CD4-positive, alpha-beta T cell treated with Interleukin-4 for 4 hours (primary cell): Measurements from ENCODE around the gene ORC5.

ENCODE experiments used
- DNase-seq: peaks from one replicate; pipeline ENCODE4 v3.0.0-alpha.2; 2020

ORC5 gene

GRCh38 chr7:104124469-104124868, 83.3 kb downstream of the ORC5 start:
- DNase-seq = no peak

GRCh38 chr7:104123786-104124185, 84.0 kb downstream of the ORC5 start:
- no peak for DNase-seq

GRCh38 chr7:104113788-104114187, 94.0 kb downstream of the ORC5 start:
- no peak for DNase-seq

DNA sequence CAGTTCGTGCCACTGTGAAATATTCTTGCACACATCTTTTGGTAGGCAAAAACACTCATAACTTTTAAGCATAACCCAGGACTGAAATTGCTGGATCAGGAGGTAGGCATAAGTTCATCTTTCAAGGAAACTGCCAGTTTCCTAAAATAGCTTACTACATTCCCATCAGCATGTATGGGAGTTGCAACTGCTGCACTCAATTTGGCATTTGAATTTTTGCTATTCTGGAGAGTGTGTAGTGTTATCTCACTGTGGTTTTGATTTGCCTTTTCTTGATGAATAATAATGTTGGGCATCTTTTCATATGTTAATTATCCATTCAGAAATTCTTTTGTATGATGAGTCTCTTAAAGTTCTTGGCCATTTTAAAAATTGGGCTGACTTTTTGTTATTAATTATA, 95.2 kb downstream of the ORC5 start:
- DNase-seq = no peak

GRCh38 chr7:104111271-104111670, 96.5 kb downstream of the ORC5 start:
- no peak for DNase-seq

DNA sequence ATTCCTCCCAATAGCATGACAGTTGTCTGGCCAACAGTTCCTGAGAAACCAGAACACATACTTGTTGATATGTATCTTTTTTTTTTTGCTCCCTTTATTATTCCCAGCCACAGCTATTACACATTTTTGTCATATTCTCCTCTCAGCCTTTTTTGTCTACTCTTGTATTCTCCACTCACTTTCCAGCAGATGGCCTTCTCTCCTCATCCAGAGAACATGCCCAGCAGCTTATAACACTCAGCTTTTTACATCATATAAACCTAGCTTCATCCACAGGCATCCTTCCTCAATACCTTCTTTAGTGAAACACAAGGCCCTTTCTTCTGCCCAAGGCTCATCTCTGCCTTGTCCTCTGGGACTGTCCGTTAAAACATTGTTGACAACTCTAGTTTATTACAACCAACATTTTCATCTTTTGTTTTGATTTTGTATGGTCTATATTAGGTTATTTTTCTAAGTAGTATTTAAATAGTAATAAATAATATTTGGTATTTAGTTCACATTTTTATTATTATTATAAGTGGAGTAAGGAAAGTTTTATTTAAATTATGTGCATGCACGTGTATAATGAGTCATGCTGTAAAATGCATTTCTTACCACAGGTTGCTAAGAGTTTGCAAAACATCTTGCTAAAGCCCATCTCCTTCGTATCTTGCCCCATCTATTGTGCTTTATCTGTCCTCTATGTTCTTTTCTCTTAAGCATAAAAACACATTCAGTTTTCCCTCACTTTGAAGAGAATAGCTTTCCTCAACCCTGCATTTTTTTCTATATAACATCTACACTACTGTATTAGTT, 101.5 kb downstream of the ORC5 start:
- DNase-seq = no peak

DNA sequence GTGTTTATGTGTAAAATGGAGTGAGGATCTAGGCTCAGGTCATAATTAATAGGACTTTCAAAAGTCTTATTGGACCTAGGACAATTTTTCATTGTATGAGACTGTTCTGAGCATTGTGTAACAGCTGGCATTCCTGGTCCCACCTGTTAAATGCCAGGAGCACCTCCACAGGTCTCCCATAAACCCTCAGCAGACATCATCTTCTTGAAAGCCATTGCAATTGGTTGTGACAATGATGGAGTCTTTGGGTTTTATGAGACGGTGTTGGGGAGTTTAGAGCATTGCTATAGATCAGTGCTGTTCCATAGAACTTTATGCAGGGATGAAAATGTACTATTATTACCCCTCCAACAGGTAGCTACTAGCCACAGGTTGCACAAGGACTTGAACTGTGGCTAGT, 108.9 kb downstream of the ORC5 start:
- DNase-seq = no peak

DNA sequence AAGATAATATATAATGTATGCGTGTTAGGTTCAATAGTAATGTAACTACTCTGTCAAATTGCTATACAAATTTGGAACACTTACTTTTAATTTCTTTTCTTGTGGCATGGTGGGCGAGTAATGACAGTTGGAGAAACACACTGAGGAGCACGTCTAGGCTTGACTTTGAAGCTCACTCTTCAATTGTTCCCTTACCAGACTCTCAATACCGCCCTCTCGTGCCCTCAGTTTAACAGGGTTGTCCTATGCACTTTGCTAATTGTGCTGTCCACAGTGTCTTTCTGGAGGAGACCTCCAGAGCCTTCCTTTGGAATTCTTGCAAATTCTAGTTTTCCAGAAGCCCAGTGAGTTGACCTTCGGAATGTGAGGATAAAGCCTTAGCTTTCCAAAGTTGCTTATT, 111.1 kb downstream of the ORC5 start:
- no peak for DNase-seq

DNA sequence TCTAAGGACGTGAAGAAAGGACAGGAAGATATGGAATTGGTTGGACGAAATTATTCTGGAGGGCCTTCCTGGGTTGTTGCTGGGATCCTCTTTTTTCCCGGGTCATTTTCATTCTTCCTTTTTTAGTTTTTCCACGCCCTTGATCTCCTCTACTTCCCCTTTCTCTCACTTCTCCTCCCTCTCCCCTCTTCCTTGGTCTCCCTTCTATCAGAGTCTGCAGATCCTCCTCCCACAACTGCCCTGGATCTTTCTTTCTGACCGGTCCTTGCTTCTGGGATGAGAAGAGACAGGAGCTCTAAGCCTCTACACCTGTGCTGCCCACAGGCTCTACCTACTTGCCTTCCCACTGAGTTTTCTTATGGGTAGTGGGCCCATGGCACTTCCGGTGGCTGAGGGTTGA, 114.7 kb downstream of the ORC5 start:
- DNase-seq = no peak

GRCh38 chr7:104091242-104091641, 116.6 kb downstream of the ORC5 start:
- DNase-seq = no peak

DNA sequence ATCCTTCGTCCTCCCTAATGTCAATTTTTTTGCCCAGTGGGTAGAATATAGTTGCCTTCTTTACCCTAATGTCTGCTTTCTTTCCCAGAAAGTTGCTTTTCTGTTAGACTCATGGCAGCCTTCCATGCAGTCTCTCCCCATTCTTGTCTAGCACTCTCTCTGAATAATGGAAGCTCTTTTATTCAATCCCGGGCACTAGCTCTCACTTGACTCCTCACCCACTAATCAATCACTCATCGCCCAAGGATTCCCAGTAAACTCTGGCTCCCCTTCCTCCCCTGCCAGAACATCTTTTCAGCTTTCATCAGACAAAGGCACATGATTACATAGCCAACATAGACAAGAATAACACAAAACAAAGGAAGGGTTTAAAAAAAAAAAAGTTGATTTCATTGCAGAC, 118.2 kb downstream of the ORC5 start:
- DNase-seq = no peak

DNA sequence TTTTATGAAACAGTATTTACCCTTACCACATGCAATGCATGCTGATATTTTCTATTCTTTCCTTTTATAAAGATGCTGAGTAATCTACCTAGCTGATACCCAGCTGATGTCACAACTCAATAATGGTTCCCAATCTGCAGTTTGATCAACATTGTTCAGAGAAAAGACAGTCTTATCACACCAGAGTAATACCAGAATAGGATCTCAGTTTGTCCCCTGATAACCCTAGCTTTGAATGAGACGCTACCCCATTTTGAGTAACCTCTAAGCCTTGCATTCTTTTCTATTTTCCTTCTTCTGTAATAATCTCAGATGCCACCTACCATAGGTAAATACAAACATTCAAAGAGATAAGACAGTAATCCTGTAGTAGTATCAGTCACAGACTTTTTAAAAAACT, 118.8 kb downstream of the ORC5 start:
- no peak for DNase-seq
